Measurements from ENCODE around the gene BMPER. TPM values are rescaled to one million over a fixed set of nuclear protein-coding genes. Genes with fewer than 3 reads are reported as not detected.
A peak's percentile ranks its signal among the peaks of the same experiment; 100 is the strongest.

BMPER gene
- total RNA-seq, 1 experiment from 2014 or later: not detected

DNA sequence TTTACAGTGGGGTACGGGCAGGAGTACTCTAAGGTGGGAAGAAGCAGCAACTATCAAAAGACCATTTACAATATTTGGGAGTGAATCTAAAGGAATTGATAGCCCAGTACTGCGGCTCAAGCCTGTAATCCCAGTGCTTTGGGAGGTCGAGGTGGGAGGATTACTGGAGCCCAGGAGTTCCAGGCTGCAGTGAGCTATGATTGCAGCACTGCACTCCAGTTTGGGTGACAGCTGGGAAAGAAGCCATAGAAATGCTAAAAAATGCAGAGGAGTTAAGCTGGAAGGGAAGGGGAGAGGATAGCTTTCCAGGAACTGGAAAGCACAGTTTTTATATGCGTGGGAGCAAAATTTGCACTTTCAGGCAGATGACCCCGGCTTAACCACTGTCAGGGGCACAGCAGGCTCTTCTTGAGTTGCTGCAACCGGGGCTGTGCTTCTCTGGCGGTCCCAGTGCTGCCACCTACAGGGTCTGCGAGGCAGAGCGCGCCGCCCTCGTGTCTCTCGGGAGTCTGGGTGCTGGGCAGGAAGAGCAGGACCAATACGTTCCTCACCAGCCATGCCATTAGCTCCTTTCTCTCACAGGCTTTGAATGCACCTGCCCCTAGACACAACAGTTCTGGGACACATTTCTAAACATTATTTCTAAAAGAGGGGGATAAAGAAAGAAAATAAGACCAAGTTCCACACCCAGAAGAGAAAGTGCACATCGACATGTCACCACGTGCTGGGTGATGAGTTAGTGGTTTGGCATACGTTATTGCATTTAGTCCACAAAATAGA lies 10.1 kb upstream of the BMPER start:
- no peaks in the 10 kb centered on the region for H3K9me3 ChIP-seq (ENCODE audit: control insufficient read depth, insufficient read depth, low read depth, low read length)
- peak; percentile 98 for ATAC-seq
- peak; percentile 33 for DNase-seq (ENCODE audit: low read depth, low spot score)
- CTCF ChIA-PET: no interaction called here
- no peaks in the 10 kb centered on the region for H3K4me1 ChIP-seq (ENCODE audit: control insufficient read depth, insufficient read depth, low read length)
- TF ChIP-seq TCF7L2 (IDR thresholded peaks at IDR 0.05; ENCODE audit: low read depth, low read length) (no peak), CTCF (IDR thresholded peaks at IDR 0.05) (peak; percentile 97), POLR2AphosphoS5 (IDR thresholded peaks at IDR 0.05; ENCODE audit: low read depth, low read length) (no peak), SIN3A (IDR thresholded peaks at IDR 0.05; ENCODE audit: borderline replicate concordance, insufficient read depth, low read depth, low read length) (no peak)
- TF ChIP-seq, protein P1, sequence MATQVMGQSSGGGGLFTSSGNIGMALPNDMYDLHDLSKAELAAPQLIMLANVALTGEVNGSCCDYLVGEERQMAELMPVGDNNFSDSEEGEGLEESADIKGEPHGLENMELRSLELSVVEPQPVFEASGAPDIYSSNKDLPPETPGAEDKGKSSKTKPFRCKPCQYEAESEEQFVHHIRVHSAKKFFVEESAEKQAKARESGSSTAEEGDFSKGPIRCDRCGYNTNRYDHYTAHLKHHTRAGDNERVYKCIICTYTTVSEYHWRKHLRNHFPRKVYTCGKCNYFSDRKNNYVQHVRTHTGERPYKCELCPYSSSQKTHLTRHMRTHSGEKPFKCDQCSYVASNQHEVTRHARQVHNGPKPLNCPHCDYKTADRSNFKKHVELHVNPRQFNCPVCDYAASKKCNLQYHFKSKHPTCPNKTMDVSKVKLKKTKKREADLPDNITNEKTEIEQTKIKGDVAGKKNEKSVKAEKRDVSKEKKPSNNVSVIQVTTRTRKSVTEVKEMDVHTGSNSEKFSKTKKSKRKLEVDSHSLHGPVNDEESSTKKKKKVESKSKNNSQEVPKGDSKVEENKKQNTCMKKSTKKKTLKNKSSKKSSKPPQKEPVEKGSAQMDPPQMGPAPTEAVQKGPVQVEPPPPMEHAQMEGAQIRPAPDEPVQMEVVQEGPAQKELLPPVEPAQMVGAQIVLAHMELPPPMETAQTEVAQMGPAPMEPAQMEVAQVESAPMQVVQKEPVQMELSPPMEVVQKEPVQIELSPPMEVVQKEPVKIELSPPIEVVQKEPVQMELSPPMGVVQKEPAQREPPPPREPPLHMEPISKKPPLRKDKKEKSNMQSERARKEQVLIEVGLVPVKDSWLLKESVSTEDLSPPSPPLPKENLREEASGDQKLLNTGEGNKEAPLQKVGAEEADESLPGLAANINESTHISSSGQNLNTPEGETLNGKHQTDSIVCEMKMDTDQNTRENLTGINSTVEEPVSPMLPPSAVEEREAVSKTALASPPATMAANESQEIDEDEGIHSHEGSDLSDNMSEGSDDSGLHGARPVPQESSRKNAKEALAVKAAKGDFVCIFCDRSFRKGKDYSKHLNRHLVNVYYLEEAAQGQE (IDR thresholded peaks at IDR 0.05; ENCODE audit: insufficient read depth in 1 of 2, low read depth in 2 of 2, low read length in 1 of 2): no peak
- POLR2A ChIA-PET: no interaction called here
- peaks cover 36% of the 10 kb centered on the region for H3K27me3 ChIP-seq (ENCODE audit: control insufficient read depth, insufficient read depth, low read length)
- intact Hi-C loops (cut with micrococcal nuclease; ENCODE audit: unreplicated experiment): loop anchor here (10.0 kb wide), 2 partner anchors 440 to 710 kb away; no protein-coding TSS in a partner anchor
- H3K27ac ChIP-seq (ENCODE audit: low read length): no peak overlapping the region
- BruUV-seq (replicated peaks): no TSS peak
- no peaks in the 10 kb centered on the region for H3K36me3 ChIP-seq (ENCODE audit: control insufficient read depth, insufficient read depth, low read length)
- in situ Hi-C loops (cut with HindIII; ENCODE audit: low pct_unique_long_range_greater_than_20kb, low sequenced_read_pairs): no loop called here
- no peak overlapping the region for H3K4me3 ChIP-seq (ENCODE audit: low read depth in 2 of 2, low read length in 2 of 2)

GRCh38 chr7:33900501-33900900 lies 4.8 kb upstream of the BMPER start:
- Histone ChIP-seq H3K9me3 (ENCODE audit: control insufficient read depth, insufficient read depth, low read depth, low read length) (no peaks in the 10 kb centered on the region), H3K4me3 (ENCODE audit: low read depth in 2 of 2, low read length in 2 of 2) (no peak overlapping the region), H3K4me1 (ENCODE audit: control insufficient read depth, insufficient read depth, low read length) (peaks cover 4% of the 10 kb centered on the region), H3K27ac (ENCODE audit: low read length) (no peak overlapping the region), H3K36me3 (ENCODE audit: control insufficient read depth, insufficient read depth, low read length) (no peaks in the 10 kb centered on the region), H3K27me3 (ENCODE audit: control insufficient read depth, insufficient read depth, low read length) (peaks cover 48% of the 10 kb centered on the region)
- TF ChIP-seq CTCF (IDR thresholded peaks at IDR 0.05): no peak
- TF ChIP-seq, protein P1 (IDR thresholded peaks at IDR 0.05; ENCODE audit: insufficient read depth in 1 of 2, low read depth in 2 of 2, low read length in 1 of 2): no peak
- no peak for TF ChIP-seq SIN3A (IDR thresholded peaks at IDR 0.05; ENCODE audit: borderline replicate concordance, insufficient read depth, low read depth, low read length)
- TF ChIP-seq TCF7L2 (IDR thresholded peaks at IDR 0.05; ENCODE audit: low read depth, low read length): no peak
- TF ChIP-seq POLR2AphosphoS5 (IDR thresholded peaks at IDR 0.05; ENCODE audit: low read depth, low read length): no peak
- ChIA-PET POLR2A (no interaction called here), CTCF (no interaction called here)
- DNase-seq (ENCODE audit: low read depth, low spot score) (no peak), ATAC-seq (no peak)
- in situ Hi-C loops (cut with HindIII; ENCODE audit: low pct_unique_long_range_greater_than_20kb, low sequenced_read_pairs) (no loop called here), intact Hi-C loops (cut with micrococcal nuclease; ENCODE audit: unreplicated experiment) (loop anchor here (10.0 kb wide), 1 partner anchor 656 kb away; no protein-coding TSS in a partner anchor)
- BruUV-seq (replicated peaks): no TSS peak
